ENCODE measurements around the gene RAB9B.
A peak's percentile ranks its signal among the peaks of the same experiment; 100 is the strongest.

Gene RAB9B

DNA sequence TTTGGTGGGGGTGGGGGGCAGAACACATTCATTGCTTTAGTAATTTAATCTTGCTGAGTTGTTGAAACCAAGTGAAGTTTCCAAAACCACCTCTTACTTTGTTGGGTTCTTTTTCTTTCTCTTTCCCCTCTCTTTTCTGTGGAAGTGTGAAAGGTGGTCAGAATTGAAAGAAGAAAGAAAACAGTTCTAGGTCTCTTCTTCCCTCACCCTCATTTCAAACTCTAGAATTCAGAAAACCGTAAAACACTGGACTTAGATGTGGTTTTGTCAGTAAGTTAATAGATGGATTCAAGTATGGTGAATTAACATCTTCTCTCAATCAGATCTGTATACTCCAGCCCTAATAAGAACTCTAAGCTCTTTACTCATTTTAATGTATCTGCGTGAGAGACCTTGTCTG lies 31.7 kb downstream of the RAB9B start:
- Histone ChIP-seq H2AFZ (peak overlapping the region; percentile 17), H3K4me3 (ENCODE audit: low read depth, low read length) (no peak overlapping the region), H3K4me1 (no peaks in the 10 kb centered on the region), H3K4me2 (ENCODE audit: low read length) (no peak overlapping the region), H3K79me2 (no peaks in the 10 kb centered on the region), H3K27ac (no peak overlapping the region), H3K9me3 (ENCODE audit: control insufficient read depth, low read length) (no peaks in the 10 kb centered on the region), H3K27me3 (ENCODE audit: control insufficient read depth, insufficient read depth, low read length) (no peaks in the 10 kb centered on the region), H3K36me3 (ENCODE audit: control insufficient read depth, insufficient read depth, low read length) (no peaks in the 10 kb centered on the region), H3K9ac (no peak overlapping the region)
- no peak for TF ChIP-seq CTCF (IDR thresholded peaks at IDR 0.05)

DNA sequence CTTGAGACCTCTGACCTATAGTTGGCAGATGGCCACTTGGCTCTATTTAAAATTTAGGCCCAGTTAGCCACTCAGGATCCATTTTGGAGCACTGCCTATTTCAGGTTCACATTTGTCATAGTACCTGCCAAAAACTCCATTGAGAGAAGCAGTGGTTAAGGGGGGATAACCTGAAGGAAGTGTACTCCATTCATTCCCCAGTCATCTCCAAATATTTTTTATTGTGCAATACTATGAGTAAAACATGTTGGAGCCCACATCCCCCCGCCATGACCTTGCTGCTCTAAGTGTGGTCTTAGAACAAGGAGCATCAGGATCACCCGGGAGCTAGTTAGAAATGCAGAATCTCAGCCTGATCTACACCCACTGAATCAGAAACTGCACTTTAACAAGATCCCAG lies 34.4 kb downstream of the RAB9B start:
- H3K27ac ChIP-seq = no peak overlapping the region
- no peak overlapping the region for H3K4me2 ChIP-seq (ENCODE audit: low read length)
- H3K79me2 ChIP-seq = no peaks in the 10 kb centered on the region
- TF ChIP-seq CTCF (IDR thresholded peaks at IDR 0.05) = no peak
- H3K27me3 ChIP-seq (ENCODE audit: control insufficient read depth, insufficient read depth, low read length) = no peaks in the 10 kb centered on the region
- no peak overlapping the region for H3K9ac ChIP-seq
- H3K4me3 ChIP-seq (ENCODE audit: low read depth, low read length) = no peak overlapping the region
- no peak overlapping the region for H2AFZ ChIP-seq
- peaks cover 11% of the 10 kb centered on the region for H3K4me1 ChIP-seq
- no peaks in the 10 kb centered on the region for H3K9me3 ChIP-seq (ENCODE audit: control insufficient read depth, low read length)
- H3K36me3 ChIP-seq (ENCODE audit: control insufficient read depth, insufficient read depth, low read length) = no peaks in the 10 kb centered on the region

- Histone ChIP-seq H3K79me2 (no peaks in the 10 kb centered on the region), H3K4me3 (ENCODE audit: low read depth, low read length) (no peak overlapping the region), H3K4me2 (ENCODE audit: low read length) (no peak overlapping the region), H3K9me3 (ENCODE audit: control insufficient read depth, low read length) (no peaks in the 10 kb centered on the region), H3K4me1 (peaks cover 11% of the 10 kb centered on the region), H3K9ac (no peak overlapping the region), H3K27me3 (ENCODE audit: control insufficient read depth, insufficient read depth, low read length) (no peaks in the 10 kb centered on the region), H3K27ac (peak overlapping the region; percentile 61), H2AFZ (peak overlapping the region; percentile 53), H3K36me3 (ENCODE audit: control insufficient read depth, insufficient read depth, low read length) (no peaks in the 10 kb centered on the region)
- no peak for TF ChIP-seq CTCF (IDR thresholded peaks at IDR 0.05)
Observed at GRCh38 chrX:103794119-103794518, 37.9 kb downstream of the RAB9B start.

GRCh38 chrX:103793545-103793940 lies 38.5 kb downstream of the RAB9B start:
- Histone ChIP-seq H3K4me2 (ENCODE audit: low read length) (no peak overlapping the region), H3K4me3 (ENCODE audit: low read depth, low read length) (no peak overlapping the region), H3K9ac (no peak overlapping the region), H3K27me3 (ENCODE audit: control insufficient read depth, insufficient read depth, low read length) (no peaks in the 10 kb centered on the region), H3K36me3 (ENCODE audit: control insufficient read depth, insufficient read depth, low read length) (no peaks in the 10 kb centered on the region), H3K9me3 (ENCODE audit: control insufficient read depth, low read length) (no peaks in the 10 kb centered on the region), H2AFZ (peak overlapping the region; percentile 53), H3K27ac (peak overlapping the region; percentile 61), H3K79me2 (no peaks in the 10 kb centered on the region), H3K4me1 (peaks cover 11% of the 10 kb centered on the region)
- TF ChIP-seq CTCF (IDR thresholded peaks at IDR 0.05) = no peak

GRCh38 chrX:103792916-103793544 lies 39.0 kb downstream of the RAB9B start:
- H3K4me2 ChIP-seq (ENCODE audit: low read length) = no peak overlapping the region
- no peaks in the 10 kb centered on the region for H3K79me2 ChIP-seq
- H3K4me1 ChIP-seq = peaks cover 11% of the 10 kb centered on the region
- peak overlapping the region; percentile 61 for H3K27ac ChIP-seq
- H3K36me3 ChIP-seq (ENCODE audit: control insufficient read depth, insufficient read depth, low read length) = no peaks in the 10 kb centered on the region
- H3K27me3 ChIP-seq (ENCODE audit: control insufficient read depth, insufficient read depth, low read length) = no peaks in the 10 kb centered on the region
- H2AFZ ChIP-seq = peak overlapping the region; percentile 17
- no peak overlapping the region for H3K4me3 ChIP-seq (ENCODE audit: low read depth, low read length)
- no peak for TF ChIP-seq CTCF (IDR thresholded peaks at IDR 0.05)
- no peak overlapping the region for H3K9ac ChIP-seq
- no peaks in the 10 kb centered on the region for H3K9me3 ChIP-seq (ENCODE audit: control insufficient read depth, low read length)

Measured in parathyroid adenoma (tissue), 2 donors.